Activated CD4-positive, CD25-positive, alpha-beta regulatory T cell (primary cell): ENCODE results near the gene MRPL40.

Experiments
- DNase-seq, 4 experiments: peaks; one replicate each; lab custom pipeline; 2025; lab: John Stamatoyannopoulos, UW

MRPL40 gene

GRCh38 chr22:19463008-19463407, 30.7 kb downstream of the MRPL40 start:
- no peak for DNase-seq

GRCh38 chr22:19463491-19464469, 31.4 kb downstream of the MRPL40 start:
- DNase-seq = no peak

GRCh38 chr22:19464546-19464945, 32.2 kb downstream of the MRPL40 start:
- no peak for DNase-seq

- DNase-seq = no peak
Measured at GRCh38 chr22:19464975-19465374, 32.6 kb downstream of the MRPL40 start.

- no peak for DNase-seq
Measured at GRCh38 chr22:19466126-19466716, 33.9 kb downstream of the MRPL40 start.

GRCh38 chr22:19466848-19467752, 34.8 kb downstream of the MRPL40 start:
- no peak for DNase-seq

- DNase-seq = no peak
Measured at GRCh38 chr22:19467912-19468311, 35.6 kb downstream of the MRPL40 start.

- DNase-seq = no peak
Measured at GRCh38 chr22:19469421-19469820, 37.1 kb downstream of the MRPL40 start.

GRCh38 chr22:19470010-19470409, 37.7 kb downstream of the MRPL40 start:
- no peak for DNase-seq

- DNase-seq = no peak
Measured at GRCh38 chr22:19471572-19471971, 39.2 kb downstream of the MRPL40 start.

GRCh38 chr22:19472233-19472632, 39.9 kb downstream of the MRPL40 start:
- no peak for DNase-seq

- no peak for DNase-seq
Measured at GRCh38 chr22:19473578-19473977, 41.2 kb downstream of the MRPL40 start.

- no peak for DNase-seq
Measured at GRCh38 chr22:19476023-19476422, 43.7 kb downstream of the MRPL40 start.

- no peak for DNase-seq
Measured at GRCh38 chr22:19477321-19478044, 45.1 kb downstream of the MRPL40 start.

- no peak for DNase-seq
Measured at GRCh38 chr22:19478045-19478900, 45.9 kb downstream of the MRPL40 start.

- DNase-seq = peak; percentile 59 to 70 (median 61)
Measured at GRCh38 chr22:19478901-19479354, 46.6 kb downstream of the MRPL40 start, which contains the start of gene UFD1. UFD1 (minus strand) TSS chr22:19479193; CDS start chr22:19479085, 108 bp downstream.

GRCh38 chr22:19479355-19480172, 47.2 kb downstream of the MRPL40 start, which contains the start of gene CDC45:
CDC45 (plus strand) TSS chr22:19479920; CDS start chr22:19479969, 49 bp downstream.
- peak; percentile 81 to 88 (median 86) for DNase-seq

GRCh38 chr22:19480173-19480568, 47.8 kb downstream of the MRPL40 start:
- DNase-seq = no peak

- DNase-seq = no peak
Measured at GRCh38 chr22:19480789-19481188, 48.4 kb downstream of the MRPL40 start.
